SU-DHL-6 (cell line): ENCODE measurements around the gene KRTAP10-8.
A peak's percentile ranks its signal among the peaks of the same experiment; 100 is the strongest.

Source experiments
- H2AFZ ChIP-seq: fragments of 200-600 bp; sonication (generic); 2 replicates; pipeline ENCODE4 v1.6.1; 2014; ENCODE audit warnings: low read depth, mild to moderate bottlenecking, moderate library complexity, mixed read lengths, antibody characterized with exemption, low read length; ENCODE audit not compliant: severe bottlenecking
- H3F3A ChIP-seq: fragments of 200-600 bp; shearing (Covaris generic); 2 replicates; pipeline ENCODE4 v1.6.0; 2016; ENCODE audit warnings: antibody characterized with exemption, mild to moderate bottlenecking; ENCODE audit not compliant: insufficient read depth
- H3K27ac ChIP-seq: fragments of 200-600 bp; sonication (generic); 2 replicates; pipeline ENCODE4 v1.5.1; 2016; ENCODE audit warnings: low read depth, mild to moderate bottlenecking, low read length, moderate library complexity, mixed read lengths
- H3K27me3 ChIP-seq: fragments of 200-600 bp; sonication (generic), shearing (Covaris generic); 2 replicates; pipeline ENCODE4 v1.6.0; 2014; ENCODE audit warnings: mild to moderate bottlenecking, low read length
- H3K36me3 ChIP-seq: fragments of 200-600 bp; sonication (generic); 2 replicates; pipeline ENCODE4 v1.6.1; 2014; ENCODE audit warnings: mild to moderate bottlenecking, low read length, mixed read lengths
- H3K4me2 ChIP-seq: fragments of 300-600, 200-600 bp; shearing (Covaris generic), sonication (generic); 2 replicates; pipeline ENCODE4 v1.6.0; 2014; ENCODE audit warnings: low read length, low read depth, mild to moderate bottlenecking; ENCODE audit not compliant: poor library complexity, severe bottlenecking
- H3K4me3 ChIP-seq: fragments of 200-600 bp; sonication (generic); 2 replicates; pipeline ENCODE4 v1.5.1; 2014; ENCODE audit warnings: antibody characterized with exemption, low read length, mild to moderate bottlenecking, mixed read lengths; ENCODE audit not compliant: insufficient read depth, poor library complexity, severe bottlenecking
- H3K79me2 ChIP-seq: fragments of 200-600 bp; sonication (generic); 2 replicates; pipeline ENCODE4 v1.6.1; 2014; ENCODE audit warnings: mild to moderate bottlenecking, low read length, moderate library complexity; ENCODE audit not compliant: insufficient read depth
- H3K9ac ChIP-seq: fragments of 200-600 bp; sonication (generic); 2 replicates; pipeline ENCODE4 v1.7.0; 2014; ENCODE audit warnings: mild to moderate bottlenecking, low read length
- H3K9me2 ChIP-seq: fragments of 200-600 bp; sonication (generic); replicated peaks from 2 replicates; pipeline ENCODE4 v1.6.1; 2014; ENCODE audit warnings: low read length; ENCODE audit not compliant: insufficient read depth
- H3K9me3 ChIP-seq: fragments of 200-600 bp; sonication (generic); 2 replicates; pipeline ENCODE4 v1.6.1; 2014; ENCODE audit warnings: low read length, mixed read lengths; ENCODE audit not compliant: insufficient read depth
- H4K20me1 ChIP-seq: fragments of 200-600 bp; sonication (generic); 2 replicates; pipeline ENCODE4 v1.6.1; 2014; ENCODE audit warnings: low read depth, mild to moderate bottlenecking, antibody characterized with exemption, low read length, moderate library complexity, mixed read lengths
- EZH2phosphoT487 ChIP-seq: fragments of 200-600 bp; sonication (generic), shearing (Covaris generic); conservative IDR thresholded peaks from 2 replicates; pipeline ENCODE4 v1.6.1; 2018; ENCODE audit warnings: mild to moderate bottlenecking, antibody characterized with exemption, low read length, moderate library complexity, mixed read lengths
- TF ChIP-seq, protein P1 (sequence below): fragments of 200-600 bp; sonication (generic); IDR thresholded peaks from one replicate; pipeline ENCODE4 v1.5.1; 2017; ENCODE audit warnings: antibody characterized with exemption, mild to moderate bottlenecking, low read length, moderate library complexity; ENCODE audit not compliant: insufficient read depth, poor library complexity, severe bottlenecking

Gene KRTAP10-8

DNA sequence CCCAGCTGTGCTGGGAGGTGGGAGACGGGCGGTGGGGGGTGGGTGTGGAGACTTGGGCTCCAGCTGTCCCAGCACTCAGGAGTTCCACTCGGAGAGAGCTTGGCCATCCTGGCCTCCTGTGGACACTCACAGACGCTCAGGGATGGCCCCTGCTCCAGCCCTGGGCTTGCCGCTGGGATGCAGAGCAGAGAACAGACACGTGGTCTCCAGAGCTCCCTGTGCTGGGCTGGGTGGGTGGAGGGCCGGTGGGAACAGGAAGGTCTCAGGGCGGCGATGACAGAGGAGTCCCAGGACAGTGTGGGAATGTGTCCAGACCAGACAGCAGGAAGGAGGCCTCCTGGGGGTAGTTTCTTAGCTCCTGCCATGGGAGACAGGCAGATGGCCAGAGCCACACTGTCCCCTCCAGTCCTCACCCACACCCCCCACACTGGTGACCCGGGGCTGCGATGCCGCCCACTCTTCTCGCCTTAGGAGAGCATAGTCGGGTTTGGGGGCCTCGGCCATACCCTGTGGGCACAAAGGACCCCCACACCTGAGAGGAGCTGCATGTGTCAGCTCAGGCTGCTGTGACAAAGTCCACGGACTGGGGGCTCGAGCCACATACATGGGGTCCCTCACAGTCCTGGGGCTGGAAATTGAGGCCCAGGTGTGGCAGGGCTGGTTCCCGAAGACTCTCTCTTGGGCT lies 17.0 kb downstream of the KRTAP10-8 start:
- TF ChIP-seq, protein P1, sequence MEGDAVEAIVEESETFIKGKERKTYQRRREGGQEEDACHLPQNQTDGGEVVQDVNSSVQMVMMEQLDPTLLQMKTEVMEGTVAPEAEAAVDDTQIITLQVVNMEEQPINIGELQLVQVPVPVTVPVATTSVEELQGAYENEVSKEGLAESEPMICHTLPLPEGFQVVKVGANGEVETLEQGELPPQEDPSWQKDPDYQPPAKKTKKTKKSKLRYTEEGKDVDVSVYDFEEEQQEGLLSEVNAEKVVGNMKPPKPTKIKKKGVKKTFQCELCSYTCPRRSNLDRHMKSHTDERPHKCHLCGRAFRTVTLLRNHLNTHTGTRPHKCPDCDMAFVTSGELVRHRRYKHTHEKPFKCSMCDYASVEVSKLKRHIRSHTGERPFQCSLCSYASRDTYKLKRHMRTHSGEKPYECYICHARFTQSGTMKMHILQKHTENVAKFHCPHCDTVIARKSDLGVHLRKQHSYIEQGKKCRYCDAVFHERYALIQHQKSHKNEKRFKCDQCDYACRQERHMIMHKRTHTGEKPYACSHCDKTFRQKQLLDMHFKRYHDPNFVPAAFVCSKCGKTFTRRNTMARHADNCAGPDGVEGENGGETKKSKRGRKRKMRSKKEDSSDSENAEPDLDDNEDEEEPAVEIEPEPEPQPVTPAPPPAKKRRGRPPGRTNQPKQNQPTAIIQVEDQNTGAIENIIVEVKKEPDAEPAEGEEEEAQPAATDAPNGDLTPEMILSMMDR: no peak
- TF ChIP-seq EZH2phosphoT487: no peak
- H3K4me2 ChIP-seq: no peak overlapping the region
- no peaks in the 10 kb centered on the region for H3K79me2 ChIP-seq
- H3K4me3 ChIP-seq: no peak overlapping the region
- no peak overlapping the region for H3K9ac ChIP-seq
- H3K36me3 ChIP-seq: no peaks in the 10 kb centered on the region
- H2AFZ ChIP-seq: no peak overlapping the region
- H3K27ac ChIP-seq: no peak overlapping the region
- no peaks in the 10 kb centered on the region for H4K20me1 ChIP-seq
- no peaks in the 10 kb centered on the region for H3K27me3 ChIP-seq
- no peaks in the 10 kb centered on the region for H3F3A ChIP-seq
- peaks cover 14% of the 10 kb centered on the region; the same call in 1 of the 2 replicates for H3K9me3 ChIP-seq
- H3K9me2 ChIP-seq: no peaks in the 10 kb centered on the region

DNA sequence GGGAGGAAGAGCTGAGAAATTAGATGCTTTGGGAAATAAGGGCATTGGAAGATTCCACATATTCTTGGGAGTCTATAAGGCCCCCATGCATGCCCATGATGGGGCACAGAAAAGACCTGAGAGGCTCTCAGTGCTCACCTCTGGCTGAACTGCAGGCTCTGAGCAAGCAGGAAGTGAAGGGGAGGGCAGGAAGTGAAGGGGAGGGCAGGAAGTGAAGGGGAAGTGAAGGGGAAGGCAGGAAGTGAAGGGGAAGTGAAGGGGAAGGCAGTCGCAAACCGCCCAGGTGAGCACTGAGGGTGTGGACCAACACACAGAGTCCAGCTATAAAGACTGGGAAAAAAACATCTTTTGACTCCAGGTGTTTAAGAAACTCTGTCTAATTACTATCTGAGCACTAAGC lies 18.6 kb downstream of the KRTAP10-8 start:
- H3F3A ChIP-seq: no peaks in the 10 kb centered on the region
- no peak overlapping the region for H3K4me2 ChIP-seq
- no peak for TF ChIP-seq EZH2phosphoT487
- TF ChIP-seq, protein P1: no peak

DNA sequence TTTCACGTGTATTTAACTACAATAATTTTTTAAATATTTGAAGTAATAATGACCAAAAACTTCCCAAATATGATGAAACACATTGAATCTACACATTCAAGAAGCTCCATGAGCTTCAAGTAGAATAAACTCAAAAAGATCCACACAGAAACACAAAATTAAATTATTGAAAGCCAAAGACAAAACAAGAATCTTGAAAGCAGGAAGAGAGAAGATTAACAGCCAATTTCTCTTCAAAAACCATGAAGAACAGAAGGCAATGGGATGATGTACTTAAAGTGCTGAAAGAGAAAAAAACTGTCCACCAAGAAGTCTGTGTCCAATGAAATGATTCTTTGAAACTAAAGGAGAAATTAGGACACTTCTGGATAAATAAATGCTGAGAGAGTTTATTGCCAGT lies 20.2 kb downstream of the KRTAP10-8 start:
- H3K27ac ChIP-seq: no peak overlapping the region
- H3K27me3 ChIP-seq: no peaks in the 10 kb centered on the region
- H3K4me3 ChIP-seq: no peak overlapping the region
- H3K4me2 ChIP-seq: no peak overlapping the region
- H4K20me1 ChIP-seq: no peaks in the 10 kb centered on the region
- no peaks in the 10 kb centered on the region for H3F3A ChIP-seq
- H3K36me3 ChIP-seq: no peaks in the 10 kb centered on the region
- no peak for TF ChIP-seq EZH2phosphoT487
- H3K9me2 ChIP-seq: no peaks in the 10 kb centered on the region
- no peaks in the 10 kb centered on the region for H3K79me2 ChIP-seq
- no peak overlapping the region for H3K9ac ChIP-seq
- H2AFZ ChIP-seq: no peak overlapping the region
- no peaks in the 10 kb centered on the region for H3K9me3 ChIP-seq

More for the DNA sequence above, 18.6 kb downstream of the KRTAP10-8 start:
- Histone ChIP-seq H3K36me3 (no peaks in the 10 kb centered on the region), H3K27me3 (no peaks in the 10 kb centered on the region), H3K9ac (no peak overlapping the region), H3K4me3 (no peak overlapping the region), H3K9me2 (no peaks in the 10 kb centered on the region), H4K20me1 (no peaks in the 10 kb centered on the region), H2AFZ (peak overlapping the region; percentile 68), H3K27ac (no peak overlapping the region), H3K9me3 (no peaks in the 10 kb centered on the region), H3K79me2 (no peaks in the 10 kb centered on the region)

DNA sequence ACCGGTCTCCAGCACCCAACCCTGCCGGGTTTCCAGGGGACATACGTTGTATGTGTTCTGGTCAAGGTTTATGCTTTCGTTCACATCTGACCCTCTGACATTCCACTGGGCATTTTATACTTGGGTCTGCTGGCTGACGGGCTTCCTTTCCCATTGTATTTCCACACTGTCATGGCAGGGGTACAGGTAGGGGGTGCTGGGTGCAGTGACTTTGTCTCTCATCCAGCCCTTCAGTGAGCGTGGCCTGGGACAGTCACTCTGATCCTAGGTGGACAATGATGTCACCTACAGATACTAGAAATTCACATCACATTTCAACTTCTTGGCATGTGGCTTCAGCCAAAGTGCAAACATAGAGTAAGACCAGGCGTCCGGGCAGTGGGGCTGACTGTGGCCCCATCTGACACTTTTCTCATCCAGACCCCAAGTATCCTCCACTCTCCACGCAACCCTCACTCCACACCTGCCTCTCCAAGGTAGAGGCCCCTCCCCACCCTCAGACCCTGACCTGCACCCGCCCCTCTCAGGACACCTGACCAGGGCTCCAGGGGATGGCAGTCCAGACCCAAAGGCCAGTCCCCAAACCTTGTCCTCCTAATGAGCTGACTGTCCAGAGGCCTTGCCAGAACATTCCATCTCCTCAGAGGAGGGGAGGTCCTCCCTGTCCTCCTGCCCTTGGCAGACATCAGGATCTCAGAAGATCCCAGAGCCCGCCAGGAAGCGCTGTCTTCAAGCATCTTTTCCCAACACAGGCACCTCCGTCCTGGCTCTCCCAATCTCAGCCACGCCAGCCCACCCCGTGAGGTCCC lies 24.5 kb downstream of the KRTAP10-8 start:
- no peak overlapping the region for H3K4me2 ChIP-seq
- H2AFZ ChIP-seq: no peak overlapping the region
- no peaks in the 10 kb centered on the region for H3F3A ChIP-seq
- no peak overlapping the region for H3K4me3 ChIP-seq
- H3K27ac ChIP-seq: no peak overlapping the region
- H3K79me2 ChIP-seq: no peaks in the 10 kb centered on the region
- no peak for TF ChIP-seq EZH2phosphoT487
- TF ChIP-seq, protein P1: no peak
- no peaks in the 10 kb centered on the region for H3K27me3 ChIP-seq
- no peaks in the 10 kb centered on the region for H3K9me2 ChIP-seq
- H4K20me1 ChIP-seq: no peaks in the 10 kb centered on the region
- H3K9me3 ChIP-seq: no peaks in the 10 kb centered on the region
- no peak overlapping the region for H3K9ac ChIP-seq
- no peaks in the 10 kb centered on the region for H3K36me3 ChIP-seq
